ENCODE results near the gene GRID2.

- TF ChIP-seq CTCF (IDR thresholded peaks at IDR 0.05) = no peak
- TF ChIP-seq ZFX (IDR thresholded peaks at IDR 0.05; ENCODE audit: borderline replicate concordance) = no peak
Measured at GRCh38 chr4:93693141-93693540, 1389.4 kb downstream of the GRID2 start.
